ENCODE results near the gene SWAP70. TPM values are rescaled to one million over a fixed set of nuclear protein-coding genes. Genes with fewer than 3 reads are reported as not detected.

The SWAP70 gene
- total RNA-seq (2016; rRNA removed; fragmentation: Illumina TruSeq; extraction: Trizol) (8.7 and 14.9 TPM in 2 replicates), polyA plus RNA-seq (2011; rRNA removed) (4.2 and 4.6 TPM in 2 replicates), polyA minus RNA-seq (2011; rRNA and poly(A)+ RNA removed; ENCODE audit: low replicate concordance) (4.9 and 17.3 TPM in 2 replicates), Bru-seq, nascent RNA (percentile 65 among the genes with signal in this experiment), BruChase-seq, experiment 1, labeled RNA remaining after a 6-hour chase (percentile 70 among the genes with signal in this experiment), BruChase-seq, experiment 2, labeled RNA remaining after a 2-hour chase (percentile 64 among the genes with signal in this experiment)
- total RNA-seq (2016; cell fraction: cytosol; rRNA removed; fragmentation: Illumina TruSeq; extraction: Trizol; ENCODE audit: low read depth), result 6.5 TPM in 2 replicates
- total RNA-seq (2016; cell fraction: insoluble cytoplasmic fraction; rRNA removed; fragmentation: Illumina TruSeq; extraction: Trizol), result 9.1 and 14.4 TPM in 2 replicates
- 5.1 and 5.8 TPM in 2 replicates for total RNA-seq (2016; cell fraction: membrane; rRNA removed; fragmentation: Illumina TruSeq; extraction: Trizol)
- total RNA-seq (2016; cell fraction: nucleus; rRNA removed; fragmentation: Illumina TruSeq; extraction: Trizol), result 8.1 and 8.8 TPM in 2 replicates
- polyA plus RNA-seq (2011; cell fraction: cytosol; rRNA removed), result 3.2 and 5.0 TPM in 2 replicates
- polyA plus RNA-seq (2011; cell fraction: nucleus; rRNA removed), result 1.5 and 2.5 TPM in 2 replicates
- 7.2 and 7.3 TPM in 2 replicates for polyA plus RNA-seq (2012)
- polyA plus RNA-seq (2016; cell fraction: cytosol; fragmentation: Illumina TruSeq; extraction: Trizol; ENCODE audit: low read depth), result 0.50 and 0.55 TPM in 2 replicates
- polyA plus RNA-seq (2016; cell fraction: insoluble cytoplasmic fraction; fragmentation: Illumina TruSeq; extraction: Trizol; ENCODE audit: low read depth), result 14.4 and 14.9 TPM in 2 replicates
- 1.9 and 2.0 TPM in 2 replicates for polyA plus RNA-seq (2016; cell fraction: membrane; fragmentation: Illumina TruSeq; extraction: Trizol; ENCODE audit: low read depth)
- polyA plus RNA-seq (2016; cell fraction: nucleus; fragmentation: Illumina TruSeq; extraction: Trizol; ENCODE audit: insufficient read depth, low read depth), result 8.0 and 8.5 TPM in 2 replicates
- 5.2 and 6.8 TPM in 2 replicates for polyA minus RNA-seq (2011; cell fraction: cytosol; rRNA and poly(A)+ RNA removed)
- 5.4 and 6.7 TPM in 2 replicates for polyA minus RNA-seq (2011; cell fraction: nucleus; rRNA and poly(A)+ RNA removed)
- long read RNA-seq, experiment 1, full-length matches to known transcripts, result 6 of 15 reads
- long read RNA-seq, experiment 1, partial matches to known transcripts, result 5 of 15 reads
- long read RNA-seq, experiment 1, other reads (novel, unspliced or antisense), result 4 of 15 reads
- long read RNA-seq, experiment 2, full-length matches to known transcripts, result 6 of 26 reads
- long read RNA-seq, experiment 2, partial matches to known transcripts, result 2 of 26 reads
- long read RNA-seq, experiment 2, other reads (novel, unspliced or antisense), result 18 of 26 reads

DNA sequence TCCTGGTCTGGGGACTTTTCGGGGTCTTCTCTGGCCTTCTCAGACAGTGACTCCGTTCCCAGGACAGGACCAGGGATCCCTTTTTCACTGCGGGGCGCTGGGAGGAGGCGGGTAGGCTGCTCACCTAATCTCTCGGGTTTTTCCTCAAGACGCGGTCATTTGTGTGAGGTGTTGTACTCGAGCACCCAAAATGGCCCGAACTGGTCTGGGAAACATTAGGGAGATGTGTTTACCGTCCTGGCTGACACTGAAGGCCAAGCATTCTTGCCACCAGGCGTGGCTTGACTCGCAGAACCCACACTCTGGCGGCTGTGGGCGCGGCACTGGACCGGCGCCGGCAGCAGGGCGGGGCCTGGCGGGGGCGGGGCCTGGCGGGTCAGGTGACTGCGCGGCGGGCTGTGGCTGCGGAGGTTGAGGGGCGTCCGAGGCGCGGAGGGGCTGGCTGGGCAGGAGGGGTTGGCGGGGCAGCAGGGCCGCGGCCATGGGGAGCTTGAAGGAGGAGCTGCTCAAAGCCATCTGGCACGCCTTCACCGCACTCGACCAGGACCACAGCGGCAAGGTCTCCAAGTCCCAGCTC lies at the start of gene SWAP70:
Gene SWAP70 (plus strand): TSS at position 379 of the 577 bp plus-strand sequence. CDS start 103 bp downstream, at position 482.
- H2AFZ ChIP-seq (ENCODE audit: low read length), result peak within 1 kb of the TSS; percentile 99
- DNase-seq (ENCODE audit: low spot score) (peak; percentile 81), FAIRE-seq (no peak), ATAC-seq (peak; percentile 96)
- H3K9me3 ChIP-seq (ENCODE audit: low read length), result no peaks in the 10 kb centered on the region
- H3K27ac ChIP-seq (ENCODE audit: extremely low read length, insufficient read depth, low read length), result peak within 1 kb of the TSS; percentile 59
- intact Hi-C loops (cut with micrococcal nuclease; ENCODE audit: unreplicated experiment), result loop anchor here (5.0 kb wide), 1 partner anchor 51 kb away; no protein-coding TSS in a partner anchor
- peak within 1 kb of the TSS; percentile 80 to 99 (median 98) for H3K4me3 ChIP-seq (replicated peaks in 1 of 3; ENCODE audit: insufficient read depth in 1 of 3, low read depth in 2 of 3, low read length in 3 of 3)
- POLR2A ChIA-PET, result interaction anchor here (0.7 to 1.3 kb wide), 2 partner anchors 49 to 204 kb away, joined by 3 read pairs; no protein-coding TSS in a partner anchor
- in situ Hi-C loops (cut with HindIII; ENCODE audit: extremely low pct_ligation_motif_present, low pct_unique_long_range_greater_than_20kb), result no loop called here
- no TSS peak for BruUV-seq (replicated peaks)
- no peaks in the 10 kb centered on the region for H4K20me1 ChIP-seq (ENCODE audit: insufficient read depth, low read length)
- WGBS (ENCODE audit: low lambda C conversion rate), result under 1% methylated on average over 19 of the region's 38 CpGs
- no peaks in the 10 kb centered on the region for H3K36me3 ChIP-seq (replicated peaks in 1 of 2; ENCODE audit: control insufficient read depth in 1 of 2, insufficient read depth in 2 of 2, low read length in 2 of 2)
- peaks cover 20% of the 10 kb centered on the region for H3K4me1 ChIP-seq (ENCODE audit: insufficient read depth, low read length)
- H3K27me3 ChIP-seq (ENCODE audit: control insufficient read depth in 1 of 2, insufficient read depth in 2 of 2, low read length in 2 of 2), result peaks cover 0 to 3% of the 10 kb centered on the region in 2 experiments; a peak in 1 of 5 replicates
- H3K79me2 ChIP-seq (ENCODE audit: insufficient read depth, low read length), result peaks cover 18% of the 10 kb centered on the region
- H3K4me2 ChIP-seq (ENCODE audit: low read depth, low read length), result peak within 1 kb of the TSS; percentile 99
- CTCF ChIA-PET (ENCODE audit: low intra/inter-chr PET ratio, low total read pairs), result no interaction called here
- peak within 1 kb of the TSS; percentile 84 for H3K9ac ChIP-seq (ENCODE audit: insufficient read depth, low read depth, low read length)
- no peak for TF ChIP-seq NPAS2 (CRISPR knock-in tag; IDR thresholded peaks at IDR 0.05; ENCODE audit: borderline replicate concordance)
- TF ChIP-seq, protein P1, sequence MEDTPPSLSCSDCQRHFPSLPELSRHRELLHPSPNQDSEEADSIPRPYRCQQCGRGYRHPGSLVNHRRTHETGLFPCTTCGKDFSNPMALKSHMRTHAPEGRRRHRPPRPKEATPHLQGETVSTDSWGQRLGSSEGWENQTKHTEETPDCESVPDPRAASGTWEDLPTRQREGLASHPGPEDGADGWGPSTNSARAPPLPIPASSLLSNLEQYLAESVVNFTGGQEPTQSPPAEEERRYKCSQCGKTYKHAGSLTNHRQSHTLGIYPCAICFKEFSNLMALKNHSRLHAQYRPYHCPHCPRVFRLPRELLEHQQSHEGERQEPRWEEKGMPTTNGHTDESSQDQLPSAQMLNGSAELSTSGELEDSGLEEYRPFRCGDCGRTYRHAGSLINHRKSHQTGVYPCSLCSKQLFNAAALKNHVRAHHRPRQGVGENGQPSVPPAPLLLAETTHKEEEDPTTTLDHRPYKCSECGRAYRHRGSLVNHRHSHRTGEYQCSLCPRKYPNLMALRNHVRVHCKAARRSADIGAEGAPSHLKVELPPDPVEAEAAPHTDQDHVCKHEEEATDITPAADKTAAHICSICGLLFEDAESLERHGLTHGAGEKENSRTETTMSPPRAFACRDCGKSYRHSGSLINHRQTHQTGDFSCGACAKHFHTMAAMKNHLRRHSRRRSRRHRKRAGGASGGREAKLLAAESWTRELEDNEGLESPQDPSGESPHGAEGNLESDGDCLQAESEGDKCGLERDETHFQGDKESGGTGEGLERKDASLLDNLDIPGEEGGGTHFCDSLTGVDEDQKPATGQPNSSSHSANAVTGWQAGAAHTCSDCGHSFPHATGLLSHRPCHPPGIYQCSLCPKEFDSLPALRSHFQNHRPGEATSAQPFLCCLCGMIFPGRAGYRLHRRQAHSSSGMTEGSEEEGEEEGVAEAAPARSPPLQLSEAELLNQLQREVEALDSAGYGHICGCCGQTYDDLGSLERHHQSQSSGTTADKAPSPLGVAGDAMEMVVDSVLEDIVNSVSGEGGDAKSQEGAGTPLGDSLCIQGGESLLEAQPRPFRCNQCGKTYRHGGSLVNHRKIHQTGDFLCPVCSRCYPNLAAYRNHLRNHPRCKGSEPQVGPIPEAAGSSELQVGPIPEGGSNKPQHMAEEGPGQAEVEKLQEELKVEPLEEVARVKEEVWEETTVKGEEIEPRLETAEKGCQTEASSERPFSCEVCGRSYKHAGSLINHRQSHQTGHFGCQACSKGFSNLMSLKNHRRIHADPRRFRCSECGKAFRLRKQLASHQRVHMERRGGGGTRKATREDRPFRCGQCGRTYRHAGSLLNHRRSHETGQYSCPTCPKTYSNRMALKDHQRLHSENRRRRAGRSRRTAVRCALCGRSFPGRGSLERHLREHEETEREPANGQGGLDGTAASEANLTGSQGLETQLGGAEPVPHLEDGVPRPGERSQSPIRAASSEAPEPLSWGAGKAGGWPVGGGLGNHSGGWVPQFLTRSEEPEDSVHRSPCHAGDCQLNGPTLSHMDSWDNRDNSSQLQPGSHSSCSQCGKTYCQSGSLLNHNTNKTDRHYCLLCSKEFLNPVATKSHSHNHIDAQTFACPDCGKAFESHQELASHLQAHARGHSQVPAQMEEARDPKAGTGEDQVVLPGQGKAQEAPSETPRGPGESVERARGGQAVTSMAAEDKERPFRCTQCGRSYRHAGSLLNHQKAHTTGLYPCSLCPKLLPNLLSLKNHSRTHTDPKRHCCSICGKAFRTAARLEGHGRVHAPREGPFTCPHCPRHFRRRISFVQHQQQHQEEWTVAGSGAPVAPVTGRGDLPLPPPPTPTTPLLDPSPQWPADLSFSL (CRISPR knock-in tag; IDR thresholded peaks at IDR 0.05), result no peak
- TF ChIP-seq, protein P2, sequence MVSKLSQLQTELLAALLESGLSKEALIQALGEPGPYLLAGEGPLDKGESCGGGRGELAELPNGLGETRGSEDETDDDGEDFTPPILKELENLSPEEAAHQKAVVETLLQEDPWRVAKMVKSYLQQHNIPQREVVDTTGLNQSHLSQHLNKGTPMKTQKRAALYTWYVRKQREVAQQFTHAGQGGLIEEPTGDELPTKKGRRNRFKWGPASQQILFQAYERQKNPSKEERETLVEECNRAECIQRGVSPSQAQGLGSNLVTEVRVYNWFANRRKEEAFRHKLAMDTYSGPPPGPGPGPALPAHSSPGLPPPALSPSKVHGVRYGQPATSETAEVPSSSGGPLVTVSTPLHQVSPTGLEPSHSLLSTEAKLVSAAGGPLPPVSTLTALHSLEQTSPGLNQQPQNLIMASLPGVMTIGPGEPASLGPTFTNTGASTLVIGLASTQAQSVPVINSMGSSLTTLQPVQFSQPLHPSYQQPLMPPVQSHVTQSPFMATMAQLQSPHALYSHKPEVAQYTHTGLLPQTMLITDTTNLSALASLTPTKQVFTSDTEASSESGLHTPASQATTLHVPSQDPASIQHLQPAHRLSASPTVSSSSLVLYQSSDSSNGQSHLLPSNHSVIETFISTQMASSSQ (IDR thresholded peaks at IDR 0.05; ENCODE audit: low read depth), result no peak
- TF ChIP-seq, protein P2 (CRISPR knock-in tag; IDR thresholded peaks at IDR 0.05; ENCODE audit: borderline replicate concordance), result 0 out of 2 replicates have a peak, but pooled peaks have one; percentile 10
- peak; percentile 52 for TF ChIP-seq RBFOX2 (IDR thresholded peaks at IDR 0.05; ENCODE audit: low read depth, low read length)
- no peak for TF ChIP-seq FOXA1 (IDR thresholded peaks at IDR 0.05)
- TF ChIP-seq FOXA1 (CRISPR knock-in tag; IDR thresholded peaks at IDR 0.05), result 0 out of 2 replicates have a peak, but pooled peaks have one; percentile 35
